HG02678 (cell line): ENCODE measurements around the gene FAM180A.

Experiments
- ATAC-seq: cut with Tn5 transposase; IDR thresholded peaks from one replicate; pipeline ENCODE4 v1.9.1; 2021; ENCODE audit warnings: mild to moderate bottlenecking, moderate library complexity; ENCODE audit not compliant: unreplicated experiment

The FAM180A gene

GRCh38 chr7:135771961-135772638, 23.5 kb upstream of the FAM180A start:
- ATAC-seq: no peak

GRCh38 chr7:135771051-135771450, 22.4 kb upstream of the FAM180A start:
- no peak for ATAC-seq

- no peak for ATAC-seq
Measured at GRCh38 chr7:135770139-135770710, 21.6 kb upstream of the FAM180A start.

- no peak for ATAC-seq
Measured at GRCh38 chr7:135769005-135769802, 20.6 kb upstream of the FAM180A start.

GRCh38 chr7:135768467-135768866, 19.9 kb upstream of the FAM180A start:
- ATAC-seq: no peak

GRCh38 chr7:135768064-135768463, 19.5 kb upstream of the FAM180A start:
- ATAC-seq: no peak

GRCh38 chr7:135763261-135763660, 14.6 kb upstream of the FAM180A start:
- ATAC-seq: no peak

- ATAC-seq: no peak
Measured at GRCh38 chr7:135761751-135762488, 13.3 kb upstream of the FAM180A start.

GRCh38 chr7:135759532-135759931, 10.9 kb upstream of the FAM180A start:
- no peak for ATAC-seq

- ATAC-seq: no peak
Measured at GRCh38 chr7:135758531-135758932, 9.9 kb upstream of the FAM180A start.

GRCh38 chr7:135757719-135758411, 9.3 kb upstream of the FAM180A start:
- no peak for ATAC-seq

- no peak for ATAC-seq
Measured at GRCh38 chr7:135756191-135756590, 7.6 kb upstream of the FAM180A start.

- no peak for ATAC-seq
Measured at GRCh38 chr7:135755351-135755753, 6.7 kb upstream of the FAM180A start.

GRCh38 chr7:135753616-135754413, 5.2 kb upstream of the FAM180A start:
- no peak for ATAC-seq

- no peak for ATAC-seq
Measured at GRCh38 chr7:135747366-135747765, 1.2 kb downstream of the FAM180A start.

GRCh38 chr7:135745703-135746312, 2.8 kb downstream of the FAM180A start:
- ATAC-seq: no peak

- no peak for ATAC-seq
Measured at GRCh38 chr7:135744938-135745702, 3.5 kb downstream of the FAM180A start.

- ATAC-seq: no peak
Measured at GRCh38 chr7:135743907-135744731, 4.5 kb downstream of the FAM180A start.
